Measurements from ENCODE around the gene LYPLAL1.
"Not testable (repeated sequence)": the region's sequence is repeated elsewhere in the genome, so short reads cannot be mapped to it uniquely, and the experiment has no call there.

Gene LYPLAL1

DNA sequence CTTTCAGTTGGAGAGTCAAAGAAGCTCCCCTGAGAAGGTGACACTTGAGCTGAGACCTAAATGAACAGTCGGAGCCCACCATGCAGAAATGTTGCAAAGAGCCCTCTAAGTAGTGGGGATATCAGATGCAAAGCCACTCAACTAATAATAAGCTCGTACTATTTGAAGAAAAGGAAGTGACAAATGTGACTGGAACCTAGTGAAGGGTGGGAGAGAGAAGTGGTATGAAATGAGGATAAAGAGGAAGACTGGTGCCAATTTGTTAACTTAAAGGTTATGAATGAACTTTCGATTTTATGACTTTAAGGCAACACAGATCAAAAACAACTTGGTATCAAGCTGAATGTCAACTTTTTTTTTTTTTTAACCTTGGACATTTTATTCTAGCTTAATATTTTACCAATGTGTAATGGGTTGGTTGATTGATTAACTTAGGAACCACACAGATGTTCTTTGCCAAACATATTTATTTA is 14.7 kb downstream of the LYPLAL1 start:
- no peak overlapping the region for H3K27ac ChIP-seq (ENCODE audit: low read length)
- no peaks in the 10 kb centered on the region for H3K4me1 ChIP-seq (ENCODE audit: control insufficient read depth, low read depth, low read length)
- no peak overlapping the region for H3K9ac ChIP-seq (ENCODE audit: low read length)

DNA sequence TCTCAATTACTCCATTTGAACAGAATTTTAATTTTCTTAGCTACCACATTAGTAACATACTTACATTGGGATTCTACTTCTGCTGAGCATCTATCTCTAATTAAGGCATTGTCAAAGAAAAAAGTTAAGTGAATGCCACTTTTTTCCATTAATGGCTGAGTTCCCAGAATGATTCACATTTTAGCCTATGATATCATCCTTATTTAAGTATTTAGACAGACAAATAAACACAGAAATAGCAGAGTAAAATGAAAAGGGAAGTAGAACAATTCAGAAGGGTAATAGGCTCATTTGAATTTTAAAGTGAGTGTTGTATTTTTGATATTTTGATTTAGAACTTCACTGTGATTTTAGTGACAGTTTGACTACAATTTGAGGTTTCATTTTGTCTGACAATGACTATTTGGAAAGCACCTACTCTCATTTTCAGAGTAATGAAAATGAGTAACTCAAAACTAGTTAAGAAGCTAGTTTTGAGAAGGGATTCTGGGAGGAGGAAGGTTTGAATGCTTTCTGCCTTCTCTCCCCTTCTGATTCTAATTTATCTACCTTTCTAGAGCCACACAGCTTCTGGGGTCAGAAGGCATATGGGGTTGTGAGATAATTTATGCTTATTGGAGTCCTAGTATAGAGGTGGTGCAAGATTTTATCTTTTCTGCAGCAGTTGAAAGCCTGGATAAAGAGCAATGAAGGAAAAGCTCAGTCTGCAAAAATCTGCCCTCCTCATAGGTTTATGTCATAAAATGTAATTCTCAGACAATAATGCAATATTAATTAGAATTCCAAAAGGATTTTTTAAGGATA is 15.5 kb downstream of the LYPLAL1 start:
- no peak overlapping the region for H3K9ac ChIP-seq (ENCODE audit: low read length)
- H3K27me3 ChIP-seq (ENCODE audit: control insufficient read depth, insufficient read depth, low read length) = no peaks in the 10 kb centered on the region
- no peak overlapping the region for H3K4me3 ChIP-seq (ENCODE audit: low read length)
- H3K4me1 ChIP-seq (ENCODE audit: control insufficient read depth, low read depth, low read length) = no peaks in the 10 kb centered on the region
- no peaks in the 10 kb centered on the region for H3K36me3 ChIP-seq (ENCODE audit: control insufficient read depth, low read depth, low read length)
- no peak overlapping the region for H3K27ac ChIP-seq (ENCODE audit: low read length)
- H3K9me3 ChIP-seq (ENCODE audit: control insufficient read depth, low read depth, low read length) = no peaks in the 10 kb centered on the region

More for the DNA sequence above, 14.7 kb downstream of the LYPLAL1 start:
- Histone ChIP-seq H3K9me3 (ENCODE audit: control insufficient read depth, low read depth, low read length) (no peaks in the 10 kb centered on the region), H3K36me3 (ENCODE audit: control insufficient read depth, low read depth, low read length) (no peaks in the 10 kb centered on the region), H3K27me3 (ENCODE audit: control insufficient read depth, insufficient read depth, low read length) (no peaks in the 10 kb centered on the region), H3K4me3 (ENCODE audit: low read length) (no peak overlapping the region)

DNA sequence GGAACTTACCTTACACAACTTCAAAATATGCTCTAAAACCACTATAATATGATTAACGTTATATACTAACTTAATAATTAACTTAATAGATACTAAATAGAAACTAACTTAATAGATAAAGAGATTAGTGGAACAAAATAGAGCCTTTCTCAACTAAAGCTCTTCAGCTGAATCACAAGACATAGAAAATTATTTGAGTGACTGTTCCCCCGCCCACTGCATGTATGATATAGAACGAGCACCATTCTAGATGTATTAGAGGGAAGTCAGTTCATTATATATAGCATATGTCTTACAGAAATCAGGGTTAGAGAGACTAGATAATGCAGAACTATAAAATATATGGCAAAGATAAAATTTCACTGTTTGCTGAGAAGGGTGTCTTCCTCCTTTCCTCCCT is 16.3 kb downstream of the LYPLAL1 start:
- Histone ChIP-seq H3K9me3 (ENCODE audit: control insufficient read depth, low read depth, low read length) (no peaks in the 10 kb centered on the region), H3K9ac (ENCODE audit: low read length) (no peak overlapping the region), H3K27me3 (ENCODE audit: control insufficient read depth, insufficient read depth, low read length) (no peaks in the 10 kb centered on the region), H3K36me3 (ENCODE audit: control insufficient read depth, low read depth, low read length) (no peaks in the 10 kb centered on the region), H3K4me1 (ENCODE audit: control insufficient read depth, low read depth, low read length) (no peaks in the 10 kb centered on the region), H3K4me3 (ENCODE audit: low read length) (no peak overlapping the region), H3K27ac (ENCODE audit: low read length) (no peak overlapping the region)

DNA sequence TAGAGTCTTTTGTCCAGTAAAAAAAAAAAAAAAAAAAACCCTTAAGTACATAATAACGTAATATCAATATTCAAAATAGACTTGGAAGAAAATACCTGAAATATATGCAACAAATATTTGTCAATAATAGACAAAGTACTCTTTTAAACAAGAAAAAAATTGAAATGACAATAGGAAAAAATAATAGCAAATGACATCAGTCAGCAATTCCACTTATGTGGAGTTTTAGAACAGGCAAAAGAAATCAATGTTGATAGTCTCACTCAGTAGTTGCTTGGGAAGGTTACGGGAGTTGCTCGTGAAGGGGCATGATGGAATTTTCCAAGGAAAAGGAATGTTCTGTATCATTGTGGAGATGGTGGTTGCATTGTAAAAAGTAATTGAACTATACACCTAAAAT is 16.9 kb downstream of the LYPLAL1 start:
- H3K27me3 ChIP-seq (ENCODE audit: control insufficient read depth, insufficient read depth, low read length) = no peaks in the 10 kb centered on the region
- no peaks in the 10 kb centered on the region for H3K36me3 ChIP-seq (ENCODE audit: control insufficient read depth, low read depth, low read length)
- no peak overlapping the region for H3K27ac ChIP-seq (ENCODE audit: low read length)
- no peak overlapping the region for H3K4me3 ChIP-seq (ENCODE audit: low read length)
- H3K9me3 ChIP-seq (ENCODE audit: control insufficient read depth, low read depth, low read length) = no peaks in the 10 kb centered on the region
- no peaks in the 10 kb centered on the region for H3K4me1 ChIP-seq (ENCODE audit: control insufficient read depth, low read depth, low read length)
- no peak overlapping the region for H3K9ac ChIP-seq (ENCODE audit: low read length)

DNA sequence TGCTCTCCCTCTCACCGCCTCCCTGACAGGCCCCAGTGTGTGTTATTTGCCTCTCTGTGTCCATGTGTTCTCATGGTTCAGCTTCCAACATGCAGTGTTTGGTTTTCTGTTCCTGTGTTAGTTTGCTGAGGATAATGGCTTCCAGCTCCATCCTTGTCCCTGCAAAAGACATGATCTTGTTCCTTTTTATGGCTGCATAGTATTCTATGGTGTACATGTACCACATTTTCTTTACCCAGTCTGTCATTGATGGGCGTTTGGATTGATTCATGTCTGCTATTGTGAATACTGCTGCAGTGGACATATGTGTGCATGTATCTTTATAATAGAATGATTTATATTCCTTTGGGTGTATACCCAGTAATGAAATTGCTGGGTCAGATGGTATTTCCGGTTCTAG is 22.2 kb downstream of the LYPLAL1 start:
- H3K4me3 ChIP-seq (ENCODE audit: low read length); H3K9me3 ChIP-seq (ENCODE audit: control insufficient read depth, low read depth, low read length); H3K27me3 ChIP-seq (ENCODE audit: control insufficient read depth, insufficient read depth, low read length); H3K36me3 ChIP-seq (ENCODE audit: control insufficient read depth, low read depth, low read length); H3K4me1 ChIP-seq (ENCODE audit: control insufficient read depth, low read depth, low read length); H3K27ac ChIP-seq (ENCODE audit: low read length); H3K9ac ChIP-seq (ENCODE audit: low read length): not testable (repeated sequence)

DNA sequence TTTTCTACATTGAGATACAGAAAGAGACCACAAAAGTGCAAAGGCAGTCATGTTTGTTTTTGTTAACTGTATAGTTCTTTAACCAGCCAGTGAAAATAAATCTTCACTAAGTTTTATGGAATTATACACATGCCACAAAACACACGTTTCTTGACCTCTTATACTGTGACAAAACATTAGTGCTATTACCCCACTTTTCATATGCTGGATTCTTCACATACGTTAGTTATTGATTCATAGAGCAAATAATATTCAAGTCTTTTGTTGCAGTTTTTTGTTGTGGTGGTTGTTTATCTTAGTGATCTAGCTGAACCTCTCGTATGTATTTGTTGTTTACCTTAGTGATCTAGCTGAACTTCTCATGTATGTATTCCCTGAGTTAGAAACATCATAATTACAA is 28.0 kb downstream of the LYPLAL1 start:
- Histone ChIP-seq H3K27me3 (ENCODE audit: control insufficient read depth, insufficient read depth, low read length) (no peaks in the 10 kb centered on the region), H3K9ac (ENCODE audit: low read length) (no peak overlapping the region), H3K27ac (ENCODE audit: low read length) (no peak overlapping the region), H3K4me1 (ENCODE audit: control insufficient read depth, low read depth, low read length) (no peaks in the 10 kb centered on the region), H3K4me3 (ENCODE audit: low read length) (no peak overlapping the region), H3K36me3 (ENCODE audit: control insufficient read depth, low read depth, low read length) (no peaks in the 10 kb centered on the region), H3K9me3 (ENCODE audit: control insufficient read depth, low read depth, low read length) (no peaks in the 10 kb centered on the region)

DNA sequence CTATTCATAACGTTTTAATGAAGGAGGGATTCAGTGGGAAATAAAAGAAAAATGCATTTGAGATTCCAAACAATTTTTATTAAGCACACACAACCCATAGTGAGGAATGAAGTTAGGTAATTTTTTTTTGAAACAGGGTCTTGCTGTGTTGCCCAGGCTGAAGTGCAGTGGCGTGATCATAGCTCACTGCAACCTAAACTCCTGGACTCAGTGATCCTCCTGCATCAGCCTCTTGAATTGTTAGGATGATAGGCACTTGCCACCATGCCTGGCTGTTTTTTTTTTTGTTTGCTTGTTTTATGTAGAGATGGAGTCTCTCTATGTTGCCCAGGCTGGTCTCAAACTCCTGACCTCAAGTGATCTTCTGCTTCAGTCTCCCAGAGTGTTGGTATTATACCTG is 28.9 kb downstream of the LYPLAL1 start:
- Histone ChIP-seq H3K4me3 (ENCODE audit: low read length) (no peak overlapping the region), H3K9ac (ENCODE audit: low read length) (no peak overlapping the region), H3K4me1 (ENCODE audit: control insufficient read depth, low read depth, low read length) (no peaks in the 10 kb centered on the region), H3K36me3 (ENCODE audit: control insufficient read depth, low read depth, low read length) (no peaks in the 10 kb centered on the region), H3K27me3 (ENCODE audit: control insufficient read depth, insufficient read depth, low read length) (no peaks in the 10 kb centered on the region), H3K9me3 (ENCODE audit: control insufficient read depth, low read depth, low read length) (no peaks in the 10 kb centered on the region), H3K27ac (ENCODE audit: low read length) (no peak overlapping the region)

DNA sequence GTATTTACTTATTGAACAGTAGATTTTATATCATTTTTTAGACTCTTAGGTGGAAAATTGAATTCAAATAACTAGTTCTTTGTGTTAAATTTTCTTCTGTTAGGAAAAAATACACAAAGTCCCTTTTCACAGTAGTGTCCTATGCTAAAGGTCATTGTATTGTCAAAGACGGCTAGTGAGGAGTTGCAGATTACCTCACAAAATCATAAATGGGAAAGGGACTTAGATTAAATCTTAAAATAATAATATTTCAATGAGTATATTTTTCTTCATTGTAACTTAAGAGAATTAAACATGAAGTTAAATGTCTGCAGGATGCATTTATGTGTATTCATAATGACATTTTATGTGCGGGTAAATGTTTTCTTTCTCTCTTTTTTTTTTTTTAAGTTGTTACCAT is 32.7 kb downstream of the LYPLAL1 start:
- H3K9ac ChIP-seq (ENCODE audit: low read length) = no peak overlapping the region
- H3K4me3 ChIP-seq (ENCODE audit: low read length) = no peak overlapping the region
- H3K27me3 ChIP-seq (ENCODE audit: control insufficient read depth, insufficient read depth, low read length) = no peaks in the 10 kb centered on the region
- no peak overlapping the region for H3K27ac ChIP-seq (ENCODE audit: low read length)
- no peaks in the 10 kb centered on the region for H3K36me3 ChIP-seq (ENCODE audit: control insufficient read depth, low read depth, low read length)
- no peaks in the 10 kb centered on the region for H3K4me1 ChIP-seq (ENCODE audit: control insufficient read depth, low read depth, low read length)
- H3K9me3 ChIP-seq (ENCODE audit: control insufficient read depth, low read depth, low read length) = no peaks in the 10 kb centered on the region

DNA sequence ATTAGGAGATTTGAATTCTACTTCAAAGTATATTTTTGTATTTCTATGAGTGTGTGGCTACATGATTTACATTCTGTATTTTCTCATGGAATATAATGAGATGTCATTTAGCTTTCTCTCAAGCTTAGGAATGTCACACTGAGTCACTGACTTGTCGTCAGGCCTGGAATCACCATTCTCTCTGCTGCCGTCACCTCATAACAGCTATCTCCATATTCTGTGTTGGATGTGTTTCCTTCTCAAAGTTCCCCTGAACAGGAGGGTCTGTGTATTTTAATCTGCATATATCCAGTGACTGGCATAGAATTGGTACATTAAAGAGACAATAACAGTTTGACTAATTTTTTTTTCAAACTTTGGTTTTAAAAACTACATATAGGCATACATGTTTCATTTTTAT is 35.9 kb downstream of the LYPLAL1 start:
- Histone ChIP-seq H3K4me1 (ENCODE audit: control insufficient read depth, low read depth, low read length) (no peaks in the 10 kb centered on the region), H3K27me3 (ENCODE audit: control insufficient read depth, insufficient read depth, low read length) (no peaks in the 10 kb centered on the region), H3K9ac (ENCODE audit: low read length) (no peak overlapping the region), H3K36me3 (ENCODE audit: control insufficient read depth, low read depth, low read length) (no peaks in the 10 kb centered on the region), H3K9me3 (ENCODE audit: control insufficient read depth, low read depth, low read length) (no peaks in the 10 kb centered on the region), H3K4me3 (ENCODE audit: low read length) (no peak overlapping the region), H3K27ac (ENCODE audit: low read length) (no peak overlapping the region)

DNA sequence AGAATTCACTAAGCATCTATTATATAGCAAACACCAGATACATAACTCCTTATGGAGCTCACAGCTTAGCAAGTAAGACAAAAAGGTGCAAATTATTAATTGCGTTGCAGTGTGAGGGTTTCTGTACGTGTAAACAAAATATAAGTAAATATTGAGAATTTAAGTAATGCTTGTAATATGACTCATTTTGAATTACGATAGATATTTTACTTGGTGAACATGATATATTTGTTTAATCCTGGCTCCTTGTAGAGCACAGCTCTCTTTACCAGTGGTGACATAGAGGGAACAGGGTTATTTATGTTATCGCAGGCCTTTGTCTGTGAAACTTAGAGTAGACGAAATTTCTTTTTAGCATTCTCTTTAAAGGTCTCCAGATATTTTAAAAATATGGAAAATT is 36.4 kb downstream of the LYPLAL1 start:
- no peaks in the 10 kb centered on the region for H3K27me3 ChIP-seq (ENCODE audit: control insufficient read depth, insufficient read depth, low read length)
- H3K9ac ChIP-seq (ENCODE audit: low read length) = no peak overlapping the region
- no peaks in the 10 kb centered on the region for H3K4me1 ChIP-seq (ENCODE audit: control insufficient read depth, low read depth, low read length)
- no peak overlapping the region for H3K27ac ChIP-seq (ENCODE audit: low read length)
- H3K4me3 ChIP-seq (ENCODE audit: low read length) = no peak overlapping the region
- H3K36me3 ChIP-seq (ENCODE audit: control insufficient read depth, low read depth, low read length) = no peaks in the 10 kb centered on the region
- H3K9me3 ChIP-seq (ENCODE audit: control insufficient read depth, low read depth, low read length) = no peaks in the 10 kb centered on the region

DNA sequence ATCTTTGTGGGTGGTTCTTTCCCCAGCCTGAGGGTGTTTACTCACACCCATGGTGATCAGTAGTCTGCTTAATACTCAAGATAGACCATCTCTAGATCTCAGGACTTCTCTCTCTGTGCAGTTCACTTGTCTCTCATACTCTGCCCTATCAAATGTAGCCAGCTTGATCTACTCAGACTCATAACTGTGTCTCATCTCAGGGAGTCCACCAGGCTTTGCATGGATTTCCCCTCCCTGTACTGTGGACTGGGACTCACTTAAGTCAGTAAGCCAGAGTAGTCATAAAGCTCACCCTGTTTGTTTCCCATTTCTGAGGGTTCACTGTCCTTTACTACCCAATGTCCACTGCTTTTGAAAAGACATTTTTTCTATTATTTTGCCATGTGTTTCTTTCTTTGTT is 41.8 kb downstream of the LYPLAL1 start:
- H3K9me3 ChIP-seq (ENCODE audit: control insufficient read depth, low read depth, low read length) = no peaks in the 10 kb centered on the region
- no peak overlapping the region for H3K4me3 ChIP-seq (ENCODE audit: low read length)
- no peaks in the 10 kb centered on the region for H3K36me3 ChIP-seq (ENCODE audit: control insufficient read depth, low read depth, low read length)
- no peak overlapping the region for H3K27ac ChIP-seq (ENCODE audit: low read length)
- no peak overlapping the region for H3K9ac ChIP-seq (ENCODE audit: low read length)
- no peaks in the 10 kb centered on the region for H3K4me1 ChIP-seq (ENCODE audit: control insufficient read depth, low read depth, low read length)
- H3K27me3 ChIP-seq (ENCODE audit: control insufficient read depth, insufficient read depth, low read length) = no peaks in the 10 kb centered on the region

DNA sequence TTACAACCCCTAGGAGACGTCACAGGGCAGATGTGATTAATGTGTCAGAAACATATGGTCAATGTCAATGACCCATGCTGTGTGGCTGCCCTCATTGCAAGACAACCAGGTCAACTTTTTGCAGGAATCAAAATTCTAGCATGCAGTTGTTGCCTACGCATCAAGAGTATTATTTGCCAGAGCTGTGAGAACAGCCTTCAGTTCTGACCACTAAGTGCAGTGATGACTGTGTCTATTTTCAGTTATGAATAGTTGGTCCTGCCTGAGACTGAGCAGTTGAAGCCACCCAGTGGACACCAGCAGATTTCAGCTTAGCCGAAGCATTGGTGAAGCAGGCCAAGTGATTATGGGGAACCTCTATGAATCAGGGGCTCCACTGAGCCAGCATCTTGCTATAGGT is 47.3 kb downstream of the LYPLAL1 start:
- H3K27ac ChIP-seq (ENCODE audit: low read length) = no peak overlapping the region
- H3K27me3 ChIP-seq (ENCODE audit: control insufficient read depth, insufficient read depth, low read length) = no peaks in the 10 kb centered on the region
- no peak overlapping the region for H3K9ac ChIP-seq (ENCODE audit: low read length)
- no peaks in the 10 kb centered on the region for H3K4me1 ChIP-seq (ENCODE audit: control insufficient read depth, low read depth, low read length)
- H3K9me3 ChIP-seq (ENCODE audit: control insufficient read depth, low read depth, low read length) = no peaks in the 10 kb centered on the region
- H3K36me3 ChIP-seq (ENCODE audit: control insufficient read depth, low read depth, low read length) = no peaks in the 10 kb centered on the region
- no peak overlapping the region for H3K4me3 ChIP-seq (ENCODE audit: low read length)

All from iPS-18a (cell line).